GM12873 (cell line): ENCODE measurements around the gene PGBD5.
A peak's percentile ranks its signal among the peaks of the same experiment; 100 is the strongest.

Experiments used
- TF ChIP-seq, protein P1 (sequence below): IDR thresholded peaks from 2 replicates; pipeline ENCODE4 v1.5.1; 2012; ENCODE audit warnings: low read depth, mild to moderate bottlenecking, moderate library complexity, low read length, control low read depth; ENCODE audit not compliant: insufficient read depth; ENCODE audit errors: missing control alignments

The PGBD5 gene

GRCh38 chr1:230313453-230314141 lies 112.5 kb downstream of the PGBD5 start:
- TF ChIP-seq, protein P1, sequence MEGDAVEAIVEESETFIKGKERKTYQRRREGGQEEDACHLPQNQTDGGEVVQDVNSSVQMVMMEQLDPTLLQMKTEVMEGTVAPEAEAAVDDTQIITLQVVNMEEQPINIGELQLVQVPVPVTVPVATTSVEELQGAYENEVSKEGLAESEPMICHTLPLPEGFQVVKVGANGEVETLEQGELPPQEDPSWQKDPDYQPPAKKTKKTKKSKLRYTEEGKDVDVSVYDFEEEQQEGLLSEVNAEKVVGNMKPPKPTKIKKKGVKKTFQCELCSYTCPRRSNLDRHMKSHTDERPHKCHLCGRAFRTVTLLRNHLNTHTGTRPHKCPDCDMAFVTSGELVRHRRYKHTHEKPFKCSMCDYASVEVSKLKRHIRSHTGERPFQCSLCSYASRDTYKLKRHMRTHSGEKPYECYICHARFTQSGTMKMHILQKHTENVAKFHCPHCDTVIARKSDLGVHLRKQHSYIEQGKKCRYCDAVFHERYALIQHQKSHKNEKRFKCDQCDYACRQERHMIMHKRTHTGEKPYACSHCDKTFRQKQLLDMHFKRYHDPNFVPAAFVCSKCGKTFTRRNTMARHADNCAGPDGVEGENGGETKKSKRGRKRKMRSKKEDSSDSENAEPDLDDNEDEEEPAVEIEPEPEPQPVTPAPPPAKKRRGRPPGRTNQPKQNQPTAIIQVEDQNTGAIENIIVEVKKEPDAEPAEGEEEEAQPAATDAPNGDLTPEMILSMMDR, result no peak

GRCh38 chr1:230312676-230313075 lies 113.5 kb downstream of the PGBD5 start:
- TF ChIP-seq, protein P1, result no peak

DNA sequence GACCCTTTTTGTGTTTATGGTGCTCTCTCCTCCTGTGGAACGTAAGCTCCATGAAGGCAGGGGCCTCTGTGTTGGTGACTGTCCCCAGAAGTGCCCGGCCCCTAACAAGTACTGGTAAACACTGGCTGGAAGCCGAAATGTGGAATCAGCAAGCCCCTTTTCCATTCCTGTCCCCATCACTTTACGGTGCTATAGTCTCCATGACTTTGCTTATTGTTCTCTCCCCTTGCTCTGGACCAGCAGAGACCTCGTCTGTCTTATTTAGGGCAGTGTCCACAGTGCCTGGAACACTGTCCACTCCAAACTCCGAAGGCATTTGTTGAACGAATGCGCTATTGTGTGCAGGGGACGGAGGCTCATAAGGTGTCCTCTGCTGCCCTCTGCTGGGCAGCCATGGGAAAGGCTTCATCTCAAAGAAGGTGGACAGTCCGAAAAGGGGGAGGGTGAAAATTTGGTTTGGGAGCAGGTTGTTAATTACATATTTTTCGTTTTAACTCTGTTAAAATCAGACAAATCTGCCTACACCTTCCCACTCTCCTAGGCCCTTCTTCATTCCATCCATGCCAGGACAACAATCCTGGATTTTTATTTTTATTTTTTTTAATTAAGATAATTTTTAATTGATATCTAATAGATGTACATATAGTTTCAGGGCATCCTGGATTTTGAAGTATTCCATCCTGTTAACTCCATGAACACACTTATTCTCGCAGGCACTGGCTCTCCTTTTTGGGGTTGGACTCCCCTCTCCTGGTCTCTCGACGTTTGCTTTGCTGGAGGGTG lies 115.6 kb downstream of the PGBD5 start:
- TF ChIP-seq, protein P1, result peak; percentile 91

- TF ChIP-seq, protein P1, result no peak
These were observed 116.4 kb downstream of the PGBD5 start for GRCh38 chr1:230309646-230310177.

DNA sequence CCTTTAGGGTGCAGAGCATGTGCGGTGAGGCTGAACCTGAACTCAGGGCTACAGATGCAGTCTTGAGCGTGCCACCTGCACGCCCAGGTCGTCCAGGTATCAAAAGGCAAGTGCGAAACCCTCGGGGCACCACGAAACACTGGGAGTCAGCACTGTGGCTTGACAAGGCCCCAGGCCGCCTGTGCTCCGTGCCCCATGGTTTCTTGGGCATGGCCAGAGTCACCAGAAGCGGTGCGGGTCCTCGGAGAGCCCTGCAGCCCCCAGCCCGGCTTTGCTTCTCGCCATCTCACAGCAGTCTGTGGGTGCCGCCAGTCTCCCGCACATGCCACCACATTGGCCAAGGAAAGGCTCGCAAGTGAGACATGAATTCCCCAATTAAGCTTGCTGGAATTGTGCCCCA lies 117.3 kb downstream of the PGBD5 start:
- TF ChIP-seq, protein P1, result no peak

- TF ChIP-seq, protein P1, result no peak
These were observed 118.1 kb downstream of the PGBD5 start for GRCh38 chr1:230308039-230308438.

DNA sequence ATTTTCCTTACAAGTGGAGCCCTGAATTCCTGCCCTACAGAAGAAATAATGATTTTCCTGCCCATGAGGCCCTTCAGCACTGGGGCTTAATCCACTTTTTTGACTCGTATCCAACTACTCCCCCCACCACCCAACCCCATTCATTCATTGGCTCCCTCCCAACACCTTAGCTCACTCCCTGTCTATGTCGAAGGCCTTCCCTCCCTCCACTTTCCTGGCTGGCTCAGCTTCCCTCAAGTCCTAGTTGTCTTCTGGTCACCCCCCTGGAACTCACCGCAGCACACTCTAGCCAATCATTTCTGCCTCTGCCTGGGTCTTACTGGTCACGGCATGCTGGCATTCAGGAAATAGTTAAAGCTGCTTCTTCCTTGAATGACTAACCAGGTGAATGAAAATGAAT lies 118.9 kb downstream of the PGBD5 start:
- TF ChIP-seq, protein P1, result no peak
